SK-N-SH treated with all-trans-retinoic acid at 6 μM for 48 hours (cell line): ENCODE measurements around the gene ZNF175.

Experiments used
- ATAC-seq: fragments of 200-7000 bp; cut with Tn5 transposase; 3 replicates; pipeline ENCODE4 v1.9.1; 2020; ENCODE audit warnings: mild to moderate bottlenecking, moderate library complexity
- ARNTL ChIP-seq: fragments of 450-650 bp; formaldehyde crosslinking; IDR thresholded peaks from 2 replicates; pipeline ENCODE4 v1.5.0; 2020; ENCODE audit warnings: low read depth, mild to moderate bottlenecking, moderate library complexity, borderline replicate concordance
- BACH2 ChIP-seq: fragments of 250-450 bp; sonication (Bioruptor Pico); IDR thresholded peaks from 2 replicates; pipeline ENCODE4 v1.9.0; 2021; ENCODE audit warnings: mild to moderate bottlenecking, borderline replicate concordance
- CSDC2 ChIP-seq: fragments of 250-450 bp; sonication (Bioruptor Pico); IDR thresholded peaks from 2 replicates; pipeline ENCODE4 v1.5.0; 2020; ENCODE audit warnings: mild to moderate bottlenecking, moderate library complexity
- ESRRG ChIP-seq: fragments of 250-450 bp; sonication (Bioruptor Pico); IDR thresholded peaks from 2 replicates; pipeline ENCODE4 v1.6.1; 2021; ENCODE audit warnings: mild to moderate bottlenecking
- GLIS3 ChIP-seq: fragments of 250-450 bp; sonication (Bioruptor Pico); IDR thresholded peaks from 2 replicates; pipeline ENCODE4 v1.5.0; 2020; ENCODE audit warnings: mild to moderate bottlenecking, moderate library complexity
- ISL1 ChIP-seq: fragments of 250-450 bp; sonication (Bioruptor Pico); IDR thresholded peaks from 2 replicates; pipeline ENCODE4 v2.1.2; 2022; ENCODE audit warnings: mild to moderate bottlenecking, moderate library complexity
- OSR1 ChIP-seq: fragments of 250-450 bp; sonication (Bioruptor Pico); IDR thresholded peaks from 2 replicates; pipeline ENCODE4 v1.8.0; 2022; ENCODE audit warnings: moderate library complexity, mild to moderate bottlenecking, inconsistent platforms
- PATZ1 ChIP-seq: fragments of 250-450 bp; sonication (Bioruptor Pico); IDR thresholded peaks from 2 replicates; pipeline ENCODE4 v1.8.0; 2020; ENCODE audit warnings: mild to moderate bottlenecking, moderate library complexity, borderline replicate concordance
- POU6F1 ChIP-seq: fragments of 250-450 bp; sonication (Bioruptor Pico); IDR thresholded peaks from 2 replicates; pipeline ENCODE4 v1.8.0; 2021; ENCODE audit warnings: low read depth, mild to moderate bottlenecking, moderate library complexity, borderline replicate concordance
- PPARA ChIP-seq: fragments of 250-450 bp; sonication (Bioruptor Pico); IDR thresholded peaks from 2 replicates; pipeline ENCODE4 v1.5.0; 2020; ENCODE audit warnings: mild to moderate bottlenecking, borderline replicate concordance
- RARB ChIP-seq: fragments of 250-450 bp; sonication (Bioruptor Pico); IDR thresholded peaks from 2 replicates; pipeline ENCODE4 v1.8.0; 2021; ENCODE audit warnings: mild to moderate bottlenecking, moderate library complexity
- SNAI2 ChIP-seq: fragments of 250-450 bp; sonication (Bioruptor Pico); IDR thresholded peaks from 2 replicates; pipeline ENCODE4 v1.5.0; 2020; ENCODE audit warnings: mild to moderate bottlenecking, moderate library complexity
- TCF4 ChIP-seq: fragments of 250-450 bp; sonication (Bioruptor Pico); IDR thresholded peaks from 2 replicates; pipeline ENCODE4 v1.8.0; 2021; ENCODE audit warnings: mild to moderate bottlenecking, moderate library complexity, borderline replicate concordance
- TOX ChIP-seq: fragments of 250-450 bp; sonication (Bioruptor Pico); IDR thresholded peaks from 2 replicates; pipeline ENCODE4 v1.8.0; 2021; ENCODE audit warnings: mild to moderate bottlenecking, moderate library complexity, borderline replicate concordance
- TSHZ2 ChIP-seq: fragments of 250-450 bp; sonication (Bioruptor Pico); IDR thresholded peaks from 2 replicates; pipeline ENCODE4 v1.5.0; 2020; ENCODE audit warnings: mild to moderate bottlenecking, moderate library complexity
- ZC3H10 ChIP-seq: fragments of 250-450 bp; sonication (Bioruptor Pico); IDR thresholded peaks from 2 replicates; pipeline ENCODE4 v1.5.1; 2021; ENCODE audit warnings: mild to moderate bottlenecking, moderate library complexity
- ZFP3 ChIP-seq: fragments of 250-450 bp; sonication (Bioruptor Pico); IDR thresholded peaks from 2 replicates; pipeline ENCODE4 v1.5.0; 2020; ENCODE audit warnings: mild to moderate bottlenecking, moderate library complexity
- ZFP30 ChIP-seq: fragments of 450-650 bp; formaldehyde crosslinking; IDR thresholded peaks from 2 replicates; pipeline ENCODE4 v1.5.0; 2022; ENCODE audit warnings: mild to moderate bottlenecking, moderate library complexity
- ZNF565 ChIP-seq: fragments of 450-650 bp; formaldehyde crosslinking; conservative IDR thresholded peaks from 2 replicates; pipeline ENCODE4 v1.5.0; 2020; ENCODE audit warnings: low read depth, mild to moderate bottlenecking, moderate library complexity
- ZNF70 ChIP-seq: fragments of 450-650 bp; formaldehyde crosslinking; IDR thresholded peaks from 2 replicates; pipeline ENCODE4 v1.5.0; 2020; ENCODE audit warnings: mild to moderate bottlenecking, moderate library complexity
- ZNF8 ChIP-seq: fragments of 450-650 bp; formaldehyde crosslinking; IDR thresholded peaks from 2 replicates; pipeline ENCODE4 v1.5.0; 2020; ENCODE audit warnings: mild to moderate bottlenecking, moderate library complexity

Gene ZNF175

GRCh38 chr19:51535535-51535934 lies 35.5 kb upstream of the ZNF175 start:
- no peak for ATAC-seq
- TF ChIP-seq ZNF8 (CRISPR knock-in tag) (no peak), ESRRG (CRISPR knock-in tag) (no peak), ZNF70 (CRISPR knock-in tag) (no peak), PATZ1 (no peak), ZNF565 (CRISPR knock-in tag) (no peak), TOX (CRISPR knock-in tag) (no peak), TSHZ2 (CRISPR knock-in tag) (no peak), POU6F1 (CRISPR knock-in tag) (no peak), TCF4 (CRISPR knock-in tag) (no peak), PPARA (CRISPR knock-in tag) (no peak), ZFP3 (CRISPR knock-in tag) (no peak), SNAI2 (CRISPR knock-in tag) (no peak), ARNTL (CRISPR knock-in tag) (no peak), BACH2 (no peak)
- TF ChIP-seq, all 23 proteins: peak for 0

GRCh38 chr19:51539821-51540366 lies 31.2 kb upstream of the ZNF175 start:
- no peak for ATAC-seq
- TF ChIP-seq CSDC2 (CRISPR knock-in tag) (no peak), PPARA (CRISPR knock-in tag) (no peak), ZFP3 (CRISPR knock-in tag) (no peak), TSHZ2 (CRISPR knock-in tag) (no peak), BACH2 (no peak), TOX (CRISPR knock-in tag) (no peak), ARNTL (CRISPR knock-in tag) (no peak), ESRRG (CRISPR knock-in tag) (no peak), TCF4 (CRISPR knock-in tag) (no peak), ZC3H10 (CRISPR knock-in tag) (no peak), PATZ1 (no peak), ZNF565 (CRISPR knock-in tag) (no peak), GLIS3 (CRISPR knock-in tag) (no peak), RARB (no peak), ZFP30 (CRISPR knock-in tag) (no peak), ISL1 (CRISPR knock-in tag) (no peak), ZNF70 (CRISPR knock-in tag) (no peak), POU6F1 (CRISPR knock-in tag) (no peak), OSR1 (CRISPR knock-in tag) (no peak)
